ENCODE results near the gene FUT7.

Gene FUT7

GRCh38 chr9:137077010-137077747 lies 45.3 kb upstream of the FUT7 start, which contains the start of gene UAP1L1:
Gene UAP1L1, plus strand, starts transcription at chr9:137077517. Its CDS starts 16 bp downstream, at chr9:137077533.
- H3K4me3 ChIP-seq (ENCODE audit: control insufficient read depth, low read depth, low read length) = peak within 1 kb of the TSS; percentile 63
- no peak for TF ChIP-seq CTCF (conservative IDR thresholded peaks at IDR 0.05; ENCODE audit: control insufficient read depth, insufficient read depth, low read depth, low read length)
- DNase-seq (ENCODE audit: low read depth) = peak; percentile 52

GRCh38 chr9:137076636-137077009 lies 44.7 kb upstream of the FUT7 start:
- TF ChIP-seq CTCF (conservative IDR thresholded peaks at IDR 0.05; ENCODE audit: control insufficient read depth, insufficient read depth, low read depth, low read length) = no peak
- DNase-seq (ENCODE audit: low read depth) = no peak
- peak overlapping the region; percentile 39 for H3K4me3 ChIP-seq (ENCODE audit: control insufficient read depth, low read depth, low read length)

- H3K4me3 ChIP-seq (ENCODE audit: control insufficient read depth, low read depth, low read length) = no peak overlapping the region
- TF ChIP-seq CTCF (conservative IDR thresholded peaks at IDR 0.05; ENCODE audit: control insufficient read depth, insufficient read depth, low read depth, low read length) = no peak
- no peak for DNase-seq (ENCODE audit: low read depth)
Observed at GRCh38 chr9:137075275-137075775, 43.4 kb upstream of the FUT7 start.

- no peak for TF ChIP-seq CTCF (conservative IDR thresholded peaks at IDR 0.05; ENCODE audit: control insufficient read depth, insufficient read depth, low read depth, low read length)
Observed at GRCh38 chr9:137074657-137075274, 42.9 kb upstream of the FUT7 start.

GRCh38 chr9:137073992-137074399 lies 42.1 kb upstream of the FUT7 start:
- H3K4me3 ChIP-seq (ENCODE audit: control insufficient read depth, low read depth, low read length) = no peak overlapping the region
- DNase-seq (ENCODE audit: low read depth) = no peak
- TF ChIP-seq CTCF (conservative IDR thresholded peaks at IDR 0.05; ENCODE audit: control insufficient read depth, insufficient read depth, low read depth, low read length) = no peak

More at GRCh38 chr9:137074657-137075274, 42.9 kb upstream of the FUT7 start:
- no peak for DNase-seq (ENCODE audit: low read depth)
- no peak overlapping the region for H3K4me3 ChIP-seq (ENCODE audit: control insufficient read depth, low read depth, low read length)

- no peak for DNase-seq (ENCODE audit: low read depth)
- no peak for TF ChIP-seq CTCF (conservative IDR thresholded peaks at IDR 0.05; ENCODE audit: control insufficient read depth, insufficient read depth, low read depth, low read length)
- no peak overlapping the region for H3K4me3 ChIP-seq (ENCODE audit: control insufficient read depth, low read depth, low read length)
Observed at GRCh38 chr9:137071282-137071681, 39.4 kb upstream of the FUT7 start.

Measured in fibroblast of mammary gland (primary cell).